SH-SY5Y (cell line): ENCODE data around the gene SLC12A1.

Experiments
- GATA2 ChIP-seq: IDR thresholded peaks from 2 replicates; pipeline ENCODE4 v1.6.1; 2011; ENCODE audit warnings: mild to moderate bottlenecking, low read depth, low read length
- GATA3 ChIP-seq: IDR thresholded peaks from 2 replicates; pipeline ENCODE4 v1.6.1; 2011; ENCODE audit warnings: low read depth, mild to moderate bottlenecking, low read length, moderate library complexity

DNA sequence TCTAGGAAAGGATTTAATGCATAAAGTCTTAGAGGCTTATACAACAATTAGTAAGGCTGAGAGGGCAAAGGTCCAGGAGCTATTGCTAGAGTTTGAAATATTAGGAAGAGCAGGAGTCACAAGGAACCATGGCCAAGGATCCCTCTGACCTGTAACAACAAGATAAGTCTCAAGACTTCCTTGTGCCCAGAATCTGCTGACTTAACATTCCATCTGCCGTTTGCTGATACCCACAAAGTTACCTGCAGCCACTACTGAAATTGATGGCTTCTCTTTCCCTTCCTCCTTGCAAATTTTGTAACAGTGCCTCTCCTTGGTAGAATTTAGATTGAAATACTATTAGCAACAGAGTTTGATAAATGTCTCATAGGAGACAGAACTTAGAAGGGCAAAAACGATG is 23.4 kb upstream of the SLC12A1 start:
- no peak for TF ChIP-seq GATA3
- no peak for TF ChIP-seq GATA2
